Right lobe of liver (tissue), 4 donors: ENCODE data around the gene MRPS14.

Experiments used
- CTCF ChIP-seq, 4 donors: fragments of 200-600 bp in 3 of 4; fragments of 450-650 bp in 1 of 4; IDR thresholded peaks; one replicate each; pipeline versions ENCODE4 v1.5.1 to v1.8.0; 2016 to 2022; ENCODE audit warnings: antibody characterized with exemption in 4 of 4, mild to moderate bottlenecking in 2 of 4
- POLR2A ChIP-seq: fragments of 450-650 bp; IDR thresholded peaks from one replicate; pipeline ENCODE4 v1.6.1; 2017; ENCODE audit warnings: antibody characterized with exemption, mild to moderate bottlenecking
- donor health status: DM: no; HTN: no; CAD: no.
- donor health status: DM: no; HTN: no; CAD: no.
- donor health status: DM: no; HTN: yes; CAD: no.

GRCh38 chr1:174971466-174971865 lies 51.8 kb downstream of the MRPS14 start:
- TF ChIP-seq CTCF (IDR thresholded peaks at IDR 0.05) (no peak), POLR2A (no peak)
